ENCODE results near the gene ELP4. TPM values are rescaled to one million over a fixed set of nuclear protein-coding genes. Genes with fewer than 3 reads are reported as not detected.

The ELP4 gene
- total RNA-seq, 4 donors from 2014 or later: 14.4 to 23.3 (median 16.8) TPM

GRCh38 chr11:31606893-31607292 lies 97.3 kb downstream of the ELP4 start:
- no peak for TF ChIP-seq CTCF (IDR thresholded peaks at IDR 0.05; ENCODE audit: low read depth)

- no peak for TF ChIP-seq CTCF (IDR thresholded peaks at IDR 0.05; ENCODE audit: low read depth)
Measured at GRCh38 chr11:31607914-31608313, 98.3 kb downstream of the ELP4 start.

- TF ChIP-seq CTCF (IDR thresholded peaks at IDR 0.05; ENCODE audit: low read depth): no peak
Measured at GRCh38 chr11:31608995-31609394, 99.4 kb downstream of the ELP4 start.

GRCh38 chr11:31610544-31610943 lies 101.0 kb downstream of the ELP4 start:
- TF ChIP-seq CTCF (IDR thresholded peaks at IDR 0.05; ENCODE audit: low read depth): no peak

- no peak for TF ChIP-seq CTCF (IDR thresholded peaks at IDR 0.05; ENCODE audit: low read depth)
Measured at GRCh38 chr11:31617246-31617645, 107.7 kb downstream of the ELP4 start.

- no peak for TF ChIP-seq CTCF (IDR thresholded peaks at IDR 0.05; ENCODE audit: low read depth)
Measured at GRCh38 chr11:31619980-31620379, 110.4 kb downstream of the ELP4 start.

- TF ChIP-seq CTCF (IDR thresholded peaks at IDR 0.05; ENCODE audit: low read depth): no peak
Measured at GRCh38 chr11:31620434-31620833, 110.9 kb downstream of the ELP4 start.

Measured in subcutaneous adipose tissue (tissue), 4 donors.